ENCODE measurements around the gene CATSPER4.

Gene CATSPER4

DNA sequence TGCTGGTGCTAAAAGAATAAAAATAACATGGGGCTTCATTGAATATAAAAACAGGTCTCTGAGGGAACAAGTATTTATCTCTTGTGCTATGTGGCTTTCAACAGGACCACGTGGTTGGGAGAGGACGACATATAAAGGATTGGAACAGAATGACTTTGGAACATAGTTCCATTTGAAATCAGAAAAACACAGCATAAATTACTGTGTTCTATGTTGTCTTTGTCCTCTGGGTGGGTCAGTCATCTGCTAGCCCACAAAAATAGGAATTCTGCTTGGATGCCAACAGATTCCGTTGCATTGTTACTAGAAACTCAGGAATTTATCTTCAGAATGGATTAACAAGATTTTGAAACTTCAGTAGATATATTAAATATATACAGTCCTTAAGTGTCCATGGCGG is 49.5 kb downstream of the CATSPER4 start:
- H3K4me3 ChIP-seq (ENCODE audit: low read length), result no peak overlapping the region
- TF ChIP-seq CTCF (IDR thresholded peaks at IDR 0.05; ENCODE audit: insufficient read depth, low read depth, low read length, missing control alignments), result no peak
- no peak for DNase-seq (ENCODE audit: low read depth)

Measured in epithelial cell of esophagus (primary cell).